GM18505 (cell line): ENCODE data around the gene ANKLE2.
"Not testable (repeated sequence)": the region's sequence is repeated elsewhere in the genome, so short reads cannot be mapped to it uniquely, and the experiment has no call there.

ENCODE experiments used
- ATAC-seq: cut with Tn5 transposase; IDR thresholded peaks from one replicate; pipeline ENCODE4 v1.9.1; 2021; ENCODE audit not compliant: unreplicated experiment
- POLR2A ChIP-seq: IDR thresholded peaks from 4 replicates; pipeline ENCODE4 v1.6.1; 2011; ENCODE audit warnings: borderline replicate concordance; ENCODE audit not compliant: insufficient read depth, insufficient read length; ENCODE audit errors: extremely low read depth

ANKLE2 gene

DNA sequence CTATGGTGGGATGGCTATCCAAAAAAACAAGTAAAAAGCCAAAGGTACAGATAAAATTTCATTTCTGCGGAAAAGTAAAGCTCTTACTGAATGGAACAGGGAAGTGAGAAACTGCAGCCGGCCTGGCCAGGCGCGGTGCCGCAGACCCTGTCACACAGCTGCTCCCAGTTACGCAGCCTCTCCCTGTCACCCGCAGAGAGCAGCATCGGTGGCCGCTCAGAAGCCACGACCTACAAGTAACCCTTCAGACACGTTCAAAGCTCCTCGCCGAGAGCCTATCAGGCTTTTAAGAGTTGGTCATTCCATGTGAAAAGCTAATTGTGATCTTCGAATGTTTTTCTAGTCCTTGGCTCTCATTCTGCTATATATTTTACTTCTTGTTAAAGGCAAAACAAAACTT, 11.0 kb upstream of the ANKLE2 start:
- TF ChIP-seq POLR2A: no peak
- ATAC-seq: peak; percentile 34

GRCh38 chr12:132771126-132771838, 9.7 kb upstream of the ANKLE2 start:
- peak; percentile 42 for ATAC-seq
- TF ChIP-seq POLR2A: peak; percentile 32

DNA sequence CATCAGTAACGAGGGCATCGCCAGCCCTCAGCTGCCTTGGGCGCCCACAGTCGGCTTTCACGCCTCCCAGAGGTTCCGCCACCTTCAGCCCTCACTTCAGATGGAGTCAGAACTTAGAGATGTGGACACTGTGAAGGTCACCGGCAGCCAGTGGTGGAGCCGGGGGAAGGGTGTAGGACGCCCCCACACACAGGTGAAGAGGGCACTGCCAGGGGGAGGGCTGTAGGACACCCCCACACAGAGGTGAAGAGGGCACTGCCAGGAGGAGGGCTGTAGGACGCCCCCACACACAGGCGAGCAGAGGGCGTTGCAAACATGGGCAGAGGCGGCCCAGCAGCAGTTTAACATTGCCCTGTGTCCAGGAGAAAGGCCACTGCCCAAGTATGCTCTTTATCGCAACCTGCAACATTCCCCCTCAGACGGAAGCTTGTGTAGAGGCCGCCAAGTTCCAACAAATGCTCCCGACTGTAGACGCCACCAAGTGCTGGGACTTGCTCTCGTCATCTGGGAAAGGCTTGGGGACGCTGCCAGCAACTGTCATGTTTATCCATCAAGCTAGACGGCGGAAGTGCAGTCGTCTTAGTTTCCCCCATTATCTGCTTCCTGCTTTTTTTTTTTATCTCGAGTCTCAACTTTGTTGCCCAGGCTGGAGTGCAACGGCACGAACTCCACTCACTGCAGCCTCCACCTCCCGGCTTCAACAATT, 4.9 kb upstream of the ANKLE2 start:
- no peak for TF ChIP-seq POLR2A
- no peak for ATAC-seq

DNA sequence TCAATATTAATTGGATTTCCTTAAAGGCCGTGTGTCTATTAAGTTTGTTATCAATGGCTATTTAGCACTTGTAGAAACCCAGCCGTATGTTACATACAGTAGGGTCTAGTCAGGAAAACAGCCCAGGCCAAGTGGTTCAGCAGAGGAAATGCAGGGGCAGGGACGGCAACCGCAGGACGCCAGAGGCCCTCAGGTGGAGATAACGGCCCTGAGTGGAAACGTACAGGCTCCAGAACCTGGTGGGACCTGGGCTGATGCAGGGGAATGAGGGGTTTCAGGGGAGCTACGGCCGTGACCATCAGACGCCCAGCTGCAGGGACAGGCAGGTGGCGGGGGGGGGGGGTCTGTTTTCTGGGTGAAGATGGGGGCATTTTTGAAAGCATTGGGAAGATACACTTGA, 3.7 kb upstream of the ANKLE2 start:
- no peak for ATAC-seq
- TF ChIP-seq POLR2A: no peak

DNA sequence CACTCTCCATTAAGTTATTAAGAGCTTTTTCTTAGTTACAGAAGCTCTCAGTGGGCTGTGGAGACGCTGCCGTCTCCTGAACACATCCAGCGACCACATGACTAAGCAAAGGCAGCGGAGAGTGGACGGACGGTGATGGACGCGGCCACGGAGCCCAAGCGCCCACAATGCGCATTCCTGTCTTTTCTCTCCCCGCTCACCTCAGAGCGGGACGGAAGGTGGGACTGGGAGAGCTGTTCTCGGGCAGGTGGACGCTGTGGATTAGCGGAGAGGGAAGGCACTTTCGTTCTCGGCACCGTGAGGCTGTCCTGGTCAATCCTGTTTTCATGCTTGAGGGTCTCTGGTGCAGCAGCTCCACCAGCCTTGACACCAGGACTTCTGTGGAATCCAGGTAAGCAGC, 2.6 kb upstream of the ANKLE2 start:
- no peak for TF ChIP-seq POLR2A
- ATAC-seq: no peak

DNA sequence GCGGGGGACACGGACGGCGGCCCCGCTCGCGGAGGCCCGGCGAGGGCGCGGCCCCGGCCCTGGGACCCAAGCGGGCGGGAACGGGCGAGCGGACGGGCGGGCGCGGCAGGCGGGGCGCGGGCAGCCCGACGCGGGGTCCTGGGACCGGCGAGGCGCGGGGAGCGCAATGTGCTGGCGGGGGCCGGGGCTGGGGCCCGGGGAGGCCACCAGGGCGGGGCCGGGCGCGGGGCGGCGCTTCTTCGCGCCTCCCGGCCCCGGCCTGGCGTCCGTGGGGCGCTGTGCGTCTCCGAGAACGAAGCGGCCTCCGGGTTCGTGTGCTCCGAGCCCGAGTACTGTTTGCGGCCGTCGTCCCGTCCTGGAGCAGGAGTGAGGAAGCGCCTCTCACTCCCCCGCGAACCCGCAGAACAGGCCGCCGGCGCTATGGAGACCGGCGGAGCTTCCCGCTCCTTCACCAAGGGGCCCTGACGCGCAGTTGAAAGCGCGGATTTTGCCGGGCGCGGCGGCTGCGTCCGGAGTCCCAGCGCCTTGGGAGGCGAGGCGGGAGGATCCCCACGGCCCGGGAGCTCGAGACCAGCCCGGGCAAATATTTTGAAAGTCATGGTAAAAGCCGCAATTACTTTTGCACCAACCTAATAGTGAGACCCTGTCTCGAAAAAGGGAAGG, 420 bp upstream of the ANKLE2 start:
- peak; percentile 79 for ATAC-seq

GRCh38 chr12:132759359-132759758, 2.3 kb downstream of the ANKLE2 start:
- no peak for TF ChIP-seq POLR2A
- ATAC-seq: no peak

More for the DNA sequence above, 420 bp upstream of the ANKLE2 start:
- TF ChIP-seq POLR2A: peak; percentile 93

DNA sequence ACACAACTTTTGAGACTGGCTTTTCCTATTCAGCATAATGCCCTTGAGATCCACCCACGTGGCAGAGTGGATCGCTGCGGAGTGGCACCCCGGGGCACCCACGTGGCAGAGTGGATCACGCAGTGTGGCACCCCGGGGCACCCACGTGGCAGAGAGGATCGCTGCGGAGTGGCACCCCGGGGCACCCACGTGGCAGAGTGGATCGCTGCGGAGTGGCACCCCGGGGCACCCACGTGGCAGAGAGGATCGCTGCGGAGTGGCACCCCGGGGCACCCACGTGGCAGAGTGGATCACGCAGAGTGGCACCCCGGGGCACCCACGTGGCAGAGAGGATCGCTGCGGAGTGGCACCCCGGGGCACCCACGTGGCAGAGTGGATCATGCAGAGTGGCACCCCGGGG, 2.8 kb downstream of the ANKLE2 start:
- not testable (repeated sequence) for ATAC-seq

DNA sequence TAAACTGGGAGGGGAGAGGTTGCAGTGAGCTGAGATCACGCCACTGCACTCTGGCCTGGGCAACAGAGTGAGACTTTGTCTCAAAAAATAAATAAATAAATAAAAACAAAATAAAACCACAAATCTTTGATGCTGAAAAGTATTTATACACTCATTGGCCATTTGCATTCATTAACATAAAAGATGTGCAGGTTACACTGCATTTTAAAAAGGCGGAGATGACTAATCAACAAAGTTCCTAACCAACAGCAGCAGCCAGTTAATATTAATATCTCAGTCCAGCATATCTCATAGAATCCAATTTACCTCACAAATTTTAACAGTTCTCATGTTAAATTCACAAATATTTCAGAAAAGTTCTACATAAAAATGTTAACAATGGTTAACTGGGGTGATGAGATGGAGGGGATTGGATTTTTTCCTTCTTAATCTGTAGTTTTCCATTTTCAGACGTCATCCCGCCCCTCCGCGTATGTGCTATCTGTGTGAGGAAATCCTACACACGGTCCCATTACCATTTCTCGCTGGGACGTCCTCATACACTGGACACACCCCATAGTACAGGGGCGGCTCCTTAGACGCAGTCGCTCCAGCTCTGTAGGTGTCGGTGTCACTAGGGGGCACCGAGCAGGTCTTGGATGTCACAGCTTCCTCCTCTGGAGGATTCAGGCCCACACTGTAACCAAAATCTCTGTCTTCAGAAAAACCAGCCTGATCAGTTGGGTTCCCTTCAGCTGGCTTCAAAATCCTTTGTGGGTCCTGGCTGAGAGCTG, 7.3 kb downstream of the ANKLE2 start:
- TF ChIP-seq POLR2A: no peak
- no peak for ATAC-seq

- not testable (repeated sequence) for ATAC-seq
Observed at GRCh38 chr12:132753670-132754069, 8.0 kb downstream of the ANKLE2 start.

DNA sequence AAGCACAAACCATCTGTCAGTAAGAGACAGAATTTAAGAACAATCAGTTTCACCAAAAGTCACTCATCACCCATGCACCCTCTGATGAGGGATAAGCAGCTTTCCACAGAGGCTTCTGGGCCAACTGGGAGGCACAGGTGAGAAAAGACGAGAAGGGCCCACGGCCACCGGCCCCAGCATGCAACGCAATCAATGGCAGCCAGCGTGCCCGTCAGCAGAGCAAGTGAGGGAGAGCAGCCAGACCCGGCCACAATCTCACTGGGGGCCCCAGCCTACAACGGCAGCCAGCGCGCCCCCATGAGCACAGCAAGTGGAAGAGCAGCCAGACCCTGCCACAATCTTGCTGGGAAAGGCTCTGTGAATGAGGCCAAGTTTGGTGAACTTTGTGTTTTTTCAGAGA, 13.3 kb downstream of the ANKLE2 start:
- no peak for TF ChIP-seq POLR2A
- ATAC-seq: no peak

DNA sequence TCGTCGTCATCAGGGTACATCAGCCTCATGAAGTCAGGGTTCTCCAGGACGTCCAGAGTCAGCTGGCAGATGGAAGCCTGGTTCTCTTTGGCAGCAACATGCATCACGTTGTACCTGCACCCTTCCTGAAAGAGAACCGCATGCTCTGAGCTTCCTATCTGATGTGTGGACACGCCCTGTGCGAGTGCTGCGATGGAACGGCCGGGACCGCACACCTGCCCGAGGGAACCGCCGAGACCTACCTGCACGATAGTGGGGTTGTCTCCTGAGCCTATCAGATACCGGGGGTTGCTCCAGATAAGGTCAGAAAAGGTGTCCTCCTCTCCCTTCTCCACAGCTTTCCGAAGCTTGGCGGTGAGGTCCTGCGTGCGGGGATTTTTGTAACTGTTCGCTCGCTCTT, 13.7 kb downstream of the ANKLE2 start:
- no peak for TF ChIP-seq POLR2A
- no peak for ATAC-seq

DNA sequence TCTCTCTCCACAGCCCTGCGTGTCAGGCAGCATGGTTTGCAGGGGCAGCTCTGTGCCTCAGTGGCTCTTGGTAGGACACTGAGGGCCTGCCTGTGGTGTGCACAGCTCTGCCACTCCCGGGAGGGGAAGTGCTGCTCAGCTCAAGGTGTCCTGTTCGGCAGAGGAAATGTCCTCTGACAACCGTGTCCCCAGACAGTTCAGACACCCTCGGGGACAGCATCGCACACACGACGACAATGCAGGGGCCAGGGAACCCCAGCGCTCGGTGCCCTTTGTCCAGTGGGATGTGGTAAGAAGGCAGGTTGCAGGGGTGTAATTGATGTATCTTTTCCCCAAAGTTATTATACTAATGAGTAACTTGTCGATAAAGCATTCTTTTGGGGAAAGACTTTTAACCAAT, 14.2 kb downstream of the ANKLE2 start:
- ATAC-seq: no peak
- no peak for TF ChIP-seq POLR2A
